Mesenchymal stem cell (in vitro differentiated cells and primary cell): Measurements from ENCODE around the gene ARID5B.

Source experiments
- DNase-seq: peaks from one replicate; pipeline ENCODE4 v3.0.0-alpha.2; 2013
- H2AFZ ChIP-seq: one replicate; pipeline ENCODE4 v1.6.1; 2013; ENCODE audit warnings: low read depth, mild to moderate bottlenecking, control low read depth, inconsistent platforms, low read length, moderate library complexity
- H2AK5ac ChIP-seq: 2 replicates; pipeline ENCODE4 v1.6.1; 2013; ENCODE audit warnings: low read length, moderate library complexity, mild to moderate bottlenecking, inconsistent platforms; ENCODE audit not compliant: severe bottlenecking
- H2BK120ac ChIP-seq: one replicate; pipeline ENCODE4 v1.6.1; 2013; ENCODE audit warnings: low read depth, mild to moderate bottlenecking, inconsistent platforms, low read length, moderate library complexity
- H2BK12ac ChIP-seq, 2 experiments: one replicate each; pipeline ENCODE4 v1.6.1; 2013; ENCODE audit warnings: inconsistent platforms in 2 of 2, low read length in 2 of 2, mild to moderate bottlenecking in 2 of 2, moderate library complexity in 2 of 2, control low read depth in 1 of 2
- H2BK15ac ChIP-seq: one replicate; pipeline ENCODE4 v1.6.1; 2013; ENCODE audit warnings: mild to moderate bottlenecking, low read depth, inconsistent platforms; ENCODE audit not compliant: poor library complexity, severe bottlenecking
- H2BK5ac ChIP-seq: 2 replicates; pipeline ENCODE4 v1.6.1; 2013; ENCODE audit warnings: low read depth, mild to moderate bottlenecking, low read length, control low read depth, inconsistent platforms; ENCODE audit not compliant: poor library complexity, severe bottlenecking
- H3K14ac ChIP-seq, 2 experiments: one replicate each; pipeline ENCODE4 v1.6.1; 2013; ENCODE audit warnings: inconsistent platforms in 2 of 2, low read length in 2 of 2, control low read depth in 1 of 2, mild to moderate bottlenecking in 1 of 2, moderate library complexity in 1 of 2
- H3K18ac ChIP-seq, 2 experiments: one replicate each; pipeline ENCODE4 v1.6.1; 2013; ENCODE audit warnings: inconsistent platforms in 2 of 2, low read length in 2 of 2, control low read depth in 1 of 2, low read depth in 1 of 2, mild to moderate bottlenecking in 1 of 2
- H3K23ac ChIP-seq, 2 experiments: one replicate each; pipeline ENCODE4 v1.6.1; 2013; ENCODE audit warnings: inconsistent platforms in 2 of 2, low read length in 2 of 2, mild to moderate bottlenecking in 2 of 2, moderate library complexity in 2 of 2, control low read depth in 1 of 2
- H3K27ac ChIP-seq: 2 replicates; pipeline ENCODE4 v1.5.1; 2013; ENCODE audit warnings: mild to moderate bottlenecking, moderate library complexity, low read length, control low read depth, inconsistent platforms; ENCODE audit not compliant: poor library complexity, severe bottlenecking
- H3K27me3 ChIP-seq, 2 experiments: 2 replicates each; pipeline versions ENCODE4 v1.6.1 to v1.7.0; 2013; ENCODE audit warnings: low read length in 2 of 2, mild to moderate bottlenecking in 2 of 2, moderate library complexity in 2 of 2, control low read depth in 1 of 2, inconsistent platforms in 1 of 2; ENCODE audit not compliant: control insufficient read depth in 1 of 2, insufficient read depth in 1 of 2
- H3K36me3 ChIP-seq, 2 experiments: 2 replicates each; pipeline versions ENCODE4 v1.6.1 to v1.7.0; 2013; ENCODE audit warnings: low read length in 2 of 2, control low read depth in 1 of 2, inconsistent platforms in 1 of 2, low read depth in 1 of 2, mild to moderate bottlenecking in 1 of 2; ENCODE audit not compliant: insufficient read depth in 2 of 2, control insufficient read depth in 1 of 2
- H3K4ac ChIP-seq, 2 experiments: one replicate each; pipeline ENCODE4 v1.6.1; 2013; ENCODE audit warnings: inconsistent platforms in 2 of 2, low read length in 2 of 2, mild to moderate bottlenecking in 2 of 2, moderate library complexity in 2 of 2, control low read depth in 1 of 2, low read depth in 1 of 2
- H3K4me1 ChIP-seq: 2 replicates; pipeline ENCODE4 v1.6.1; 2013; ENCODE audit warnings: low read depth, low read length, control low read depth; ENCODE audit not compliant: control insufficient read depth, insufficient read depth
- H3K4me2 ChIP-seq: 2 replicates; pipeline ENCODE4 v1.6.1; 2013; ENCODE audit warnings: low read length, mild to moderate bottlenecking, inconsistent platforms; ENCODE audit not compliant: poor library complexity, severe bottlenecking
- H3K4me3 ChIP-seq, 2 experiments: 2 replicates each; pipeline versions ENCODE4 v1.5.1 to v1.7.0; 2013; ENCODE audit warnings: low read length in 2 of 2, mild to moderate bottlenecking in 2 of 2, control low read depth in 1 of 2, low read depth in 1 of 2; ENCODE audit not compliant: insufficient read depth in 1 of 2
- H3K79me1 ChIP-seq: replicated peaks from 2 replicates; pipeline ENCODE4 v1.6.1; 2013; ENCODE audit warnings: mild to moderate bottlenecking, control low read depth, low read length, inconsistent platforms; ENCODE audit not compliant: poor library complexity, severe bottlenecking
- H3K9ac ChIP-seq: 2 replicates; pipeline ENCODE4 v1.7.0; 2013; ENCODE audit warnings: mild to moderate bottlenecking, low read length, moderate library complexity
- H3K9me3 ChIP-seq: 2 replicates; pipeline ENCODE4 v1.7.0; 2013; ENCODE audit warnings: mild to moderate bottlenecking, low read length; ENCODE audit not compliant: control insufficient read depth
- H4K8ac ChIP-seq: one replicate; pipeline ENCODE4 v1.6.1; 2013; ENCODE audit warnings: inconsistent platforms, mild to moderate bottlenecking, low read length, moderate library complexity
- H4K91ac ChIP-seq: one replicate; pipeline ENCODE4 v1.6.1; 2013; ENCODE audit warnings: mild to moderate bottlenecking, low read length, inconsistent platforms
- whole genome bisulfite sequencing: methylation state at CpG from one replicate; pipeline ENCODE4 v1.1.7; 2013; ENCODE audit warnings: mixed read lengths; 5-methylcytosine and 5-hydroxymethylcytosine counted together

The ARID5B gene

GRCh38 chr10:61878740-61879068 lies 22.8 kb upstream of the ARID5B start:
- Histone ChIP-seq H2BK5ac (no peak overlapping the region), H3K18ac (no peak overlapping the region), H4K91ac (no peak overlapping the region), H3K23ac (no peak overlapping the region), H3K4ac (no peak overlapping the region), H3K9me3 (no peaks in the 10 kb centered on the region), H2AK5ac (no peak overlapping the region), H4K8ac (no peak overlapping the region), H3K79me1 (no peaks in the 10 kb centered on the region), H3K27me3 (no peaks in the 10 kb centered on the region), H3K9ac (no peak overlapping the region), H3K36me3 (no peaks in the 10 kb centered on the region), H2BK120ac (no peak overlapping the region), H3K27ac (no peak overlapping the region), H2AFZ (no peak overlapping the region), H3K4me2 (no peak overlapping the region), H2BK12ac (no peak overlapping the region), H3K14ac (no peak overlapping the region), H3K4me1 (no peaks in the 10 kb centered on the region), H3K4me3 (no peak overlapping the region), H2BK15ac (no peak overlapping the region)
- DNase-seq, result no peak

DNA sequence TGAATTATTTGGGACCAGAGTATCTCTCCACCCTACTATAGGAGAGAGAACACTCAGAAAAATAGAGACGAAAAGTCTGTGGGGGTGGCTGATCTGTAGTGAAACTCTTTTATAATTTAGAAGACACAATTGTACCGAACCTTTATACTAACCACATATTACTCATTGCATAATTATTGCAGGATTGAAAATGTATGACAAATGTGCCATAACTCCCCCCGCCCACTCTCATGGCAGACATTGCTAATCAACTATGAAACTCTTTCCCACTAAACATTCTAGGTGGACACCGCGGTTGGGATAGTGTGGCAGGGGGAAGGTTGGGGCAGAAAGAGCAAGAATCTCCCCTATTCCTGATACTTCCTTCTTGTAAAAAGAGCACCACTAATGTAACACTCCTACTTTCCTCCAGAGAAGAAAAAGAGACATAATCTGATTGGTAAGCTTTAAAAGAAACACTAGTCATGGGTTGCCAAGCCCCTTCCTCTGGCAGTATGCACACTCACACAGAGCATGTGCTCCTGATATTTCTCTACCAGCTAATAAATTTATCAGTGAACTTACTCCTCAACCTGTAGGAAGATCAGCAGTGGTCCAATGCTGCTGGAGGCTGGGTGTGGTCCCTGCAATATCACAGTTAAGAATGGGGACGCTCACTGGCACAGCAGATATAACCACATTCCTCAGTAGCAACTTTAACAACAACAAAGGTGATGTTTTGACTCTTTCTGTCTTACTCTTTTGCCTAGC lies 18.7 kb upstream of the ARID5B start:
- no peak overlapping the region for H3K9ac ChIP-seq
- H2AK5ac ChIP-seq, result no peak overlapping the region
- H2BK15ac ChIP-seq, result no peak overlapping the region
- H2BK120ac ChIP-seq, result no peak overlapping the region
- no peak overlapping the region for H3K23ac ChIP-seq
- no peaks in the 10 kb centered on the region for H3K27me3 ChIP-seq
- H4K8ac ChIP-seq, result no peak overlapping the region
- H3K4me1 ChIP-seq, result no peaks in the 10 kb centered on the region
- no peak overlapping the region for H3K18ac ChIP-seq
- H4K91ac ChIP-seq, result no peak overlapping the region
- no peak overlapping the region for H3K27ac ChIP-seq
- no peak overlapping the region for H3K4me2 ChIP-seq
- no peak overlapping the region for H3K4ac ChIP-seq
- no peaks in the 10 kb centered on the region for H3K79me1 ChIP-seq
- H3K36me3 ChIP-seq, result no peaks in the 10 kb centered on the region
- no peak overlapping the region for H3K14ac ChIP-seq
- no peak overlapping the region for H2BK5ac ChIP-seq
- no peak for DNase-seq
- no peak overlapping the region for H2BK12ac ChIP-seq
- no peak overlapping the region for H2AFZ ChIP-seq
- H3K9me3 ChIP-seq, result no peaks in the 10 kb centered on the region
- no peak overlapping the region for H3K4me3 ChIP-seq
- 95% methylated on average over 1 of the region's 6 CpGs for WGBS

- no peak overlapping the region for H4K91ac ChIP-seq
- no peak overlapping the region for H2BK15ac ChIP-seq
- 96% methylated on average over 5 of the region's 7 CpGs for WGBS
- H2AFZ ChIP-seq, result no peak overlapping the region
- DNase-seq, result no peak
- no peak overlapping the region for H2BK120ac ChIP-seq
- no peak overlapping the region for H4K8ac ChIP-seq
- H3K23ac ChIP-seq, result no peak overlapping the region
- no peak overlapping the region for H3K9ac ChIP-seq
- no peak overlapping the region for H3K14ac ChIP-seq
- H3K27ac ChIP-seq, result no peak overlapping the region
- H3K27me3 ChIP-seq, result no peaks in the 10 kb centered on the region
- no peak overlapping the region for H3K18ac ChIP-seq
- no peaks in the 10 kb centered on the region for H3K4me1 ChIP-seq
- H3K9me3 ChIP-seq, result no peaks in the 10 kb centered on the region
- no peak overlapping the region for H2BK12ac ChIP-seq
- no peak overlapping the region for H3K4ac ChIP-seq
- no peak overlapping the region for H3K4me3 ChIP-seq
- H2AK5ac ChIP-seq, result no peak overlapping the region
- H3K4me2 ChIP-seq, result no peak overlapping the region
- no peak overlapping the region for H2BK5ac ChIP-seq
- no peaks in the 10 kb centered on the region for H3K79me1 ChIP-seq
- H3K36me3 ChIP-seq, result no peaks in the 10 kb centered on the region
Measured at GRCh38 chr10:61883371-61884025, 18.0 kb upstream of the ARID5B start.

- H2AK5ac ChIP-seq, result no peak overlapping the region
- no peak for DNase-seq
- H3K23ac ChIP-seq, result no peak overlapping the region
- H3K9ac ChIP-seq, result no peak overlapping the region
- H2BK120ac ChIP-seq, result no peak overlapping the region
- no peak overlapping the region for H2AFZ ChIP-seq
- H3K27ac ChIP-seq, result no peak overlapping the region
- no peak overlapping the region for H4K91ac ChIP-seq
- no peaks in the 10 kb centered on the region for H3K9me3 ChIP-seq
- no peak overlapping the region for H2BK12ac ChIP-seq
- H3K4me2 ChIP-seq, result no peak overlapping the region
- no peaks in the 10 kb centered on the region for H3K36me3 ChIP-seq
- no peak overlapping the region for H3K18ac ChIP-seq
- no peak overlapping the region for H2BK15ac ChIP-seq
- H4K8ac ChIP-seq, result no peak overlapping the region
- H3K4me1 ChIP-seq, result no peaks in the 10 kb centered on the region
- H3K27me3 ChIP-seq, result no peaks in the 10 kb centered on the region
- no peak overlapping the region for H3K4ac ChIP-seq
- H3K4me3 ChIP-seq, result no peak overlapping the region
- H3K79me1 ChIP-seq, result no peaks in the 10 kb centered on the region
- H2BK5ac ChIP-seq, result no peak overlapping the region
- no peak overlapping the region for H3K14ac ChIP-seq
Measured at GRCh38 chr10:61887772-61888171, 13.7 kb upstream of the ARID5B start.
